Tibial artery (tissue), 4 donors: ENCODE measurements around the gene KRT82.
"Not testable (repeated sequence)": the region's sequence is repeated elsewhere in the genome, so short reads cannot be mapped to it uniquely, and the experiment has no call there.

Experiments used
- DNase-seq, 2 donors: peaks; one replicate each; pipeline ENCODE4 v3.0.0-alpha.2; 2019
- H3K27ac ChIP-seq, 2 donors: fragments of 200-600 bp; sonication (generic) in 1 of 2; 1 replicate in 1 of 2; 2 replicates in 1 of 2; pipeline ENCODE4 v1.5.1; 2018 to 2019; ENCODE audit warnings: mild to moderate bottlenecking in 1 of 2
- H3K27me3 ChIP-seq, 2 donors: fragments of 200-600 bp; sonication (generic) in 1 of 2; one replicate each; pipeline versions ENCODE4 v1.5.1 to v1.6.0; 2016 to 2019
- H3K36me3 ChIP-seq, 3 donors: fragments of 200-600 bp; sonication (generic) in 2 of 3; one replicate each; pipeline ENCODE4 v1.5.1; 2016 to 2019; ENCODE audit warnings: mild to moderate bottlenecking in 2 of 3
- H3K4me1 ChIP-seq, 4 donors: fragments of 200-600 bp; sonication (generic) in 2 of 4; 1 replicate in 3 of 4; 2 replicates in 1 of 4; pipeline ENCODE4 v1.5.1; 2016 to 2019
- H3K4me3 ChIP-seq, 2 donors: fragments of 200-600 bp; sonication (generic) in 1 of 2; 1 replicate in 1 of 2; 2 replicates in 1 of 2; pipeline ENCODE4 v1.5.1; 2018 to 2019; ENCODE audit warnings: mild to moderate bottlenecking in 2 of 2
- H3K9me3 ChIP-seq, 3 donors: fragments of 200-600 bp; sonication (generic) in 1 of 3; one replicate each; pipeline ENCODE4 v1.5.1; 2016 to 2019
- intact Hi-C: fragments of 100-400 bp; cut with DNase I; formaldehyde crosslinking; loops from one replicate; pipeline ENCODE4 v1.15.0; 2023; ENCODE audit warnings: low total_unique reads
- TF ChIP-seq, protein P1 (sequence below), 2 experiments: fragments of 200-600 bp in 1 of 2; fragments of 450-650 bp in 1 of 2; IDR thresholded peaks; one replicate each; pipeline ENCODE4 v1.5.1; 2017 to 2019; ENCODE audit warnings: antibody characterized with exemption in 2 of 2, mild to moderate bottlenecking in 1 of 2, moderate library complexity in 1 of 2

The KRT82 gene

DNA sequence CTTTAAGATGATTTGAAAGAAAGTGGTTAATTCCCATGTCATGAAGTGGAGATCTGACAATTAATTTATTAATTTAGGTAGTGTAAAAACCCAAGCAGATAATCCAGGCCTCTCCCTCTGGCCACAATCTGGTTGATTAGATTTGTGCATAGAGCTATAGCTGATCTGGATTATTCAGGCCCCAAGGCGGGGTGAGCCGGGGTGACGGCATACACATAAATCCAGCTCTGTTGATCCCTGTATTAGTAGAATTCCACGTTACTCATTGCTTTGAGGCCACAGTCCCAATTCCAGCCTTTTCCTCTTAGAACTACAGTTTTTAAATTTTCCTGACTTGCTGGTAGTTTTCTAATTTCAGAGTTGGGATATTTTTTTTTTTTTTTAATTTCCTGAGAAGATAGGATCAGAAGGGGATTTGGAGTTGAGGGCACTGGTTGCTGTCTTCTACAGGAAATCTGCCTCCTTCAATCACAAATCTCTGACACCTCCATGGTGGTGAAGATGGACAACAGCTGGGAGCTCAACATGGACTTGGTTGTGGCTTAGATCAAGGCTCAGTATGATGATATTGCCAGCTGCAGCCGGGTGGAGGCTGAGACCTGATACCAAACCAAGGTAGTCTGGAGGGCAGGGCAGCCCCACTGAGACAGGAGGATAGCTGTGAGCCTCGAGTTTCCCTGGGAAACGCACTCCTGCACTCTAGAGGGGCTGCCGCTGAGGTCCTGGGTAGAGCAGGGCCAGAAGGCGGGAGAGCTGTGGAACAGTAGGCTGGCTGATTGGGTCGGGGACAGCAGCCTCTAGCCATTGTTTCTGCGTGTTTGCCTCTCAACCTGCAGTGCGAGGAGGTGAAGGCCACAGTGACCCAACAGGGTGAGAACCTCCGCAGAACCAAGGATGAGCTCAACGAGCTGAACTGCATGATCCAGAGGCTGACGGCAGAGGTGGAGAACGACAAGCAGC, 58.3 kb downstream of the KRT82 start:
- Histone ChIP-seq H3K4me3 (no peak overlapping the region), H3K27me3 (no peaks in the 10 kb centered on the region), H3K27ac (no peak overlapping the region), H3K36me3 (no peaks in the 10 kb centered on the region), H3K4me1 (peaks cover 0 to 28% (median 14%) of the 10 kb centered on the region in 4 donors), H3K9me3 (peaks cover 0 to 5% (median 0%) of the 10 kb centered on the region in 3 donors)
- intact Hi-C loops: no loop called here
- peak in 1 of 2 donors; percentile 54 for DNase-seq
- TF ChIP-seq, protein P1, sequence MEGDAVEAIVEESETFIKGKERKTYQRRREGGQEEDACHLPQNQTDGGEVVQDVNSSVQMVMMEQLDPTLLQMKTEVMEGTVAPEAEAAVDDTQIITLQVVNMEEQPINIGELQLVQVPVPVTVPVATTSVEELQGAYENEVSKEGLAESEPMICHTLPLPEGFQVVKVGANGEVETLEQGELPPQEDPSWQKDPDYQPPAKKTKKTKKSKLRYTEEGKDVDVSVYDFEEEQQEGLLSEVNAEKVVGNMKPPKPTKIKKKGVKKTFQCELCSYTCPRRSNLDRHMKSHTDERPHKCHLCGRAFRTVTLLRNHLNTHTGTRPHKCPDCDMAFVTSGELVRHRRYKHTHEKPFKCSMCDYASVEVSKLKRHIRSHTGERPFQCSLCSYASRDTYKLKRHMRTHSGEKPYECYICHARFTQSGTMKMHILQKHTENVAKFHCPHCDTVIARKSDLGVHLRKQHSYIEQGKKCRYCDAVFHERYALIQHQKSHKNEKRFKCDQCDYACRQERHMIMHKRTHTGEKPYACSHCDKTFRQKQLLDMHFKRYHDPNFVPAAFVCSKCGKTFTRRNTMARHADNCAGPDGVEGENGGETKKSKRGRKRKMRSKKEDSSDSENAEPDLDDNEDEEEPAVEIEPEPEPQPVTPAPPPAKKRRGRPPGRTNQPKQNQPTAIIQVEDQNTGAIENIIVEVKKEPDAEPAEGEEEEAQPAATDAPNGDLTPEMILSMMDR (IDR thresholded peaks at IDR 0.05): no peak

GRCh38 chr12:52347016-52347415, 59.1 kb downstream of the KRT82 start:
- peak in 1 of 2 donors; percentile 43 for DNase-seq
- H3K27ac ChIP-seq: peak overlapping the region in 1 of 2 donors; percentile 14
- intact Hi-C loops: no loop called here
- H3K4me3 ChIP-seq: no peak overlapping the region
- no peaks in the 10 kb centered on the region for H3K27me3 ChIP-seq
- no peaks in the 10 kb centered on the region for H3K36me3 ChIP-seq
- H3K9me3 ChIP-seq: peaks cover 0 to 5% (median 0%) of the 10 kb centered on the region in 3 donors
- peaks cover 0 to 24% (median 14%) of the 10 kb centered on the region in 4 donors for H3K4me1 ChIP-seq
- TF ChIP-seq, protein P1 (IDR thresholded peaks at IDR 0.05): no peak

GRCh38 chr12:52346593-52346992, 59.5 kb downstream of the KRT82 start:
- DNase-seq: peak; percentile 25 to 67
- Histone ChIP-seq H3K4me3 (no peak overlapping the region), H3K4me1 (peaks cover 0 to 19% (median 10%) of the 10 kb centered on the region in 4 donors), H3K27ac (peak overlapping the region in 1 of 2 donors; percentile 25), H3K9me3 (peaks cover 0 to 5% (median 0%) of the 10 kb centered on the region in 3 donors), H3K27me3 (no peaks in the 10 kb centered on the region), H3K36me3 (no peaks in the 10 kb centered on the region)
- TF ChIP-seq, protein P1 (IDR thresholded peaks at IDR 0.05): no peak
- intact Hi-C loops: no loop called here

DNA sequence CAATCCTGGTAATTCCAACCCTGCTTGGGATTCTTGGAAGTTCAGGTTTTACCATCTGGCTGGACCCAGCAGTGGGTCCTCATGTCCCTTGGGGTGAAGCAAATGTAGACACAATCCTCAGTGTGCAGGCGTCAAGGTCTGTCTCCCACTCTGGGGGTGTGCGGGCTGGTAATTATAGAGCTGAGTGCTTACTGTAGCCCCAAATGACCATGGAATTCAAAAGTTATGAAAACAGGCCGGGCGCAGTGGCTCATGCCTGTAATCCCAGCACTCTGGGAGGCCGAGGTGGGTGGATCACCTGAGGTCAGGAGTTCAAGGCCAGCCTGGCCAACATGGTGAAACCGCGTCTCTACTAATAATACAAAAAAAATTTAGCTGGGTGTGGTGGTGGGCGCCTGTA, 61.1 kb downstream of the KRT82 start:
- intact Hi-C loops, H3K4me3 ChIP-seq, H3K36me3 ChIP-seq, H3K9me3 ChIP-seq, DNase-seq, H3K27me3 ChIP-seq, H3K27ac ChIP-seq: not testable (repeated sequence)
- H3K4me1 ChIP-seq: peaks cover 0 to 11% (median 5%) of the 10 kb centered on the region in 4 donors

DNA sequence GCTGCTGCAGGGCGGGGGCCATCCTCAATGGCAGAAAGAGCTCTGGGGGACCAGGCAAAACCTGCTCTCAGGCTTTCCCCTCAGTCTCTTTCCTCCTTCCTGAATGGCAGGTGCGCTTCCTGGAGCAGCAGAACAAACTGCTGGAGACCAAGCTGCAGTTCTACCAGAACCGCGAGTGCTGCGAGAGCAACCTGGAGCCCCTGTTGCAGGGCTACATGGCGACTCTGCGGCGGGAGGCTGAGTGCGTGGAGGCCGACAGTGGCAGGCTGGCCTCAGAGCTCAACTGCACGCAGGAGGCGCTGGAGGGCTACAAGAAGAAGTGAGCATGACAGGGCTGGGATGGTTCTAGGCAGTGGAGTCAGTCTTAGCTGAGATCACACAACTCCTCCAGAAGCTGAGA, 62.0 kb downstream of the KRT82 start:
- H3K36me3 ChIP-seq: no peaks in the 10 kb centered on the region
- intact Hi-C loops: no loop called here
- TF ChIP-seq, protein P1 (IDR thresholded peaks at IDR 0.05): no peak
- peaks cover 0 to 5% (median 0%) of the 10 kb centered on the region in 3 donors for H3K9me3 ChIP-seq
- DNase-seq: no peak
- peaks cover 0 to 11% (median 5%) of the 10 kb centered on the region in 4 donors for H3K4me1 ChIP-seq
- no peak overlapping the region for H3K4me3 ChIP-seq
- H3K27me3 ChIP-seq: no peaks in the 10 kb centered on the region
- H3K27ac ChIP-seq: no peak overlapping the region
